Measurements from ENCODE around the gene CDK5R1.
A peak's percentile ranks its signal among the peaks of the same experiment; 100 is the strongest.
"Not testable (repeated sequence)": the region's sequence is repeated elsewhere in the genome, so short reads cannot be mapped to it uniquely, and the experiment has no call there.

Gene CDK5R1

DNA sequence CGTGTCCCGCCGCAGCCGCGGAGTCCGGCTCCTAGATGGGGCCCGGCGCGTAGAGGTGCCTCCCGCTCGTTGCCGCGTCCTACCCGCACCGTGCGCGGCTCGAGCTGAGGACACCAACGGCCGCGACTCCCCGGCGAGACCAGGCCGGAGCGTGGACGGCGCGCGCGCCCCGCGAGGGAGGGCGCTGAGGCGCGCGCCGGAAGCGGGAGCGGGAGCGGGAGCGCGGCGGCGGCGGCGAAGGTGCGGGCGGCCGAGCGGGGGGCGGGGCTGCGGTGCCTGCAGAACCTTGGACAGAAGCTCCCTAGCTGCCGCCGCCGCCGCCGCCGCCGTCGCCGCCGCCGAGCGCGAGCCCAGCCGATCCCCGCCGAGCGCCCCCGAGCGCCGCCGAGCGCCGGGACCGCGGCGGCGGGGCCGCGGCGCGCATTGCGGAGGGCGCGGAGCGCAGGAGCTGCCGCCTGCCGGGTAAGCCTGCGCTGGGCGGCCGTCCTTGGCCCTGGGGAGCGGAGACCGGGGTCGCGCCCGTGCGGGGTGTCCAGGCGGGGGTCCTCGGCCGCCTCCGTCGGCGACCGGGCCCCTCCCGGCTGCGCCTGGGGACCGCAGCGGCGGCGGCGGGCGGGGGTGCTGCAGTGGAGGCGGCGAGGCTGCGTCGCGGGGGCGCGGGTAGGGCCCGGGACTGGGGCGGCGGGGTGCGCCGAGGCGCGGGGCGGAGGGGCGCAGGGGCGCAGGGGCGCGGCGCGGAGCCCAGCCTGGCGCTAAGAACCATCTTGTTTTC lies at the start of gene CDK5R1:
TSS of gene CDK5R1 (plus strand) at position 293 of the 772 bp plus-strand sequence. CDS start 628 bp downstream, outside the sequence.
- DNase-seq, result no peak

DNA sequence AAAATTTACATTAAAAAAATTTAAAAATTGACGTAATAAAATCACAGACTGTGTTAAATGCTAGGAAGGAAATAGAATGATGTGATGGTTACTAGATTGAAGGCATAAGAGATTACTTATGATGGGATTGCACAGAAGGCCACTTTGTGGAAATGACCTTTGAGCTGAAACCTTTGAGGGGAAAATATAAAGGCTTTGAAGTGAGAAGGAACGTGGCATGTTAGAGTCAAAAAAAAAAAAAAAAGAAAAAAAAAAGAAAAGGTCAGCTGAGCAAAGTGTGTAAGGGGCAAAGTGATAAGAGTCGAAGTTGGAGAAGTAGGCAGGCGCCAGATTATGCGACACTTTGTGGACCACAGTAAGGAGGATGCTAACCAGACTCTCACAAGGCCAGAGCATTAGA lies 46.1 kb upstream of the CDK5R1 start:
- DNase-seq, result no peak

- DNase-seq, result no peak
Observed at GRCh38 chr17:32441886-32442285, 44.9 kb upstream of the CDK5R1 start.

GRCh38 chr17:32443827-32444300 lies 42.9 kb upstream of the CDK5R1 start:
- DNase-seq, result no peak

DNA sequence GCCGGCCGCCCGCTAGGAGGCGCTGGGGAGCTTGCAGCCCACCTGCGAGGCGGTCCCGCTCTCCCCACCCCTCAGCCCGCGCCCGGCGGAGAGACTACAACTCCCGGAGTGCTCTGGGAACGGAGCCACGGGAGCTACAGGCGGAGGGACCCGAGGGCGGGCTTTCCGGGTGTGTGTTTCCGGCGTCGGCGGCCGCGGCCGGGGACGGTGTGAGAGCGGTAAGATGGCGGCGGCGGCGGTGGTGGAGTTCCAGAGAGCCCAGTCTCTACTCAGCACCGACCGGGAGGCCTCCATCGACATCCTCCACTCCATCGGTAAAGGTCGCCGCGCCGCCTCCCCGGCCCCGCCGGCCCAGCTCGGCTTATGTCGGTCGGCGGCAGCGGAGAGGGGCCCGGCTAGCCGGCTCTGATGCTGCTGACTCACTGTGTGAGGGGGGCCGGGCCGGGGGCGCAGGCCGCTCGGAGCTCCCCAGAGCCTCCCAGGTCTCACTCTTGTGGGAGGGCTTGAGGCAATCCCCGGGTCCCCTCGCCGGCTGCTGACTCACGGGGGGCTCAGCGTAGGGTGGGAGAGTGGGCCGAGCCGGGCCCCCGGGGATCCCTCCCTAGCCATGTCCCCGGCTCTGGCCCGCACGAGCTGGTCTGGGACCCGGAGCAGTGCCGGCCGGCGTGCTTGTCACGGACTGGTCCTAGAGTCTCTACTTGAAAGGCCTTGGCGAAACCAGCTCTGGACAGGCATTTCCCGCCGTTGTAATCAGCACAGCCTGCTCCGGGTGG lies 42.3 kb upstream of the CDK5R1 start, which contains the start of gene PSMD11:
TSS of gene PSMD11 (plus strand) at position 210 of the 773 bp plus-strand sequence. CDS start at position 224, 14 bp downstream.
- DNase-seq, result peak; percentile 62

DNA sequence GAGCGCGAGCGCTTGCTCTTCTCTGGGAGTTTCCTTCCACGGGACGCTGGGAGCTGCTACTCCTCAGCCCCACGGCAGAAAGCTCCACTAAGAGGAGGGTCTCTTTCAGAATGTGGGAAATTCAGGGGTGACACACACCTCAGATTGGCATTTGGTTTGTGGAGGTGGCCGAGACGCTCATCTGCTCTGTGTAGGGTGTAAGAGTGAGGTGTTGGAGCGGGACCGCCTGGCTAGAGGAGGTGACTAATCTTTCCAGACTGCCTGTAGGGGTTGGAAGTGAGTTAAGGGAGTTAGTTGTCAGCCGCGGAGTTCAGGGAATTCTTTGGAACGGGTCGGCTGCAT lies 41.7 kb upstream of the CDK5R1 start:
- no peak for DNase-seq

DNA sequence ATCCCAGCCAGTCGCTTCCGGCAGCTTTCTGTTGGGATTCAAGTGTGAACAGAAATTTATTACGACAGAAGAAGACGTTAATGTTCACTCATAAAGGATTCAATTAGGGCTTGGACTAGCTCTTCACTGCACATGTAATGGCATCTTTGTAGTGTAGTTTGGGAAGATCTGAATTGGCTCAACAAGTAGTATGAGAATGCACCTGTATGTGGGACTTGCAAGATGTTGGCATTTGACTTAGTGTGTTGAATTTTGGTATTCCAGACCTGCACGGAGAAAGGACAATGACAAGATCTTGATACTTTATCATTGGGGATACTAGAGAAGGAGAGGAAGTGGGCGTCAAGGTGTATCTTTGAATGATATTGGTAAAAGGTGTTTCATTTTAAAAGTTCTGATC lies 41.3 kb upstream of the CDK5R1 start:
- no peak for DNase-seq

DNA sequence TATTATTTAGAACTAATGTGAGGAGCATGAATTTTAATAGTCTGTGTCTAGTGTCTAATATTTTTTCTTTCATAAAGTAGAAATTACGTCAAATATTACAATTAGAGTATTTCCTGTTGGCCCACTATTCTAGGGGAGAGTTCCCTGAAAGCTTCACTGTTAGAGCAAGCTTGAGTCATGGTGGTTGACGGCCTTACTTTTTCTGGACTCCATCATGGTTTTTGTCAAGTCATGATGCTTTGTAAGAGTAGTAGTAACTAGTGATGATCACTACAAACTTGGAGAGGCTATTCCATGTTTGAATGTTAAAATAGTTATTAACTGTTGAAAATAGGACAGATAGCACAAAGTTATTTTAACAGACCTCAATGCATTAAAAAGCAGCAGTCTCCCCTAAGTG lies 40.8 kb upstream of the CDK5R1 start:
- DNase-seq, result no peak

DNA sequence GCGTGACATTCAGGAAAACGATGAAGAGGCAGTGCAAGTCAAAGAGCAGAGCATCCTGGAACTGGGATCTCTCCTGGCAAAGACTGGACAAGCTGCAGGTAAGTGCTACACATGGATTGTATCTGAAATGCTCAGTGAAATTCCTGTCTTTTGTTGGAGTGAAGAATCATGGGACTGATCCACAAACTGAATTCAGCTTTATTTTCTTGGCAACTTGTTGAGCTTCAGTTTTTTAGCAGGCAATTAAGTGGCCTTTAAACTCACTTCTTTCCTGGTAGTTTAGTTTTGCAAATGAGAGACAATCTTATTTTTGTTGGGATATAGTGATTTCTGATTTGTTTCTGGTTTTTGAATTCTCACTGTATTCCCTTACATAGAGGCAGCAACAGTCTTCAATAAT lies 39.8 kb upstream of the CDK5R1 start:
- DNase-seq, result no peak

DNA sequence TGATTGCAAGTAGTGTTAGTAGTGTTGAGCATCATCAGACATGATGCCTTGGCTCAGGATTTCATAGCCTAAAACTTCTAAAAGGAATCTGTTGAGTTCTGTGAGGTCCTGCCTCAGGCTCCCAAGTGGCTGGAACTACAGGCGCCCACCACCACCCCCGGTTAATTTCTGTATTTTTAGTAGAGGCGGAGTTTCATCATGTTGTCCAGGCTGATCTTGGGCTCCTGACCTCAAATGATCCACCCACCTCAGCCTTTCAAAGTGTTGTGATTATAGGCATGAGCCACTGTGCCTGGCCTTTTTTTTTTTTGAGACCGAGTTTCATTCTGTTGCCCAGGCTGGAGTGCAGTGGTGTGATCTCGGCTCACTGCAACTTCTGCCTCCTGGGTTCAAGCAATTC lies 36.8 kb upstream of the CDK5R1 start:
- DNase-seq, result no peak

GRCh38 chr17:32450379-32450778 lies 36.4 kb upstream of the CDK5R1 start:
- not testable (repeated sequence) for DNase-seq

GRCh38 chr17:32451879-32452278 lies 34.9 kb upstream of the CDK5R1 start:
- DNase-seq, result no peak

GRCh38 chr17:32452281-32452680 lies 34.5 kb upstream of the CDK5R1 start:
- DNase-seq, result no peak

- DNase-seq, result no peak
Observed at GRCh38 chr17:32453370-32453769, 33.4 kb upstream of the CDK5R1 start.

GRCh38 chr17:32458371-32458770 lies 28.4 kb upstream of the CDK5R1 start:
- DNase-seq, result no peak

DNA sequence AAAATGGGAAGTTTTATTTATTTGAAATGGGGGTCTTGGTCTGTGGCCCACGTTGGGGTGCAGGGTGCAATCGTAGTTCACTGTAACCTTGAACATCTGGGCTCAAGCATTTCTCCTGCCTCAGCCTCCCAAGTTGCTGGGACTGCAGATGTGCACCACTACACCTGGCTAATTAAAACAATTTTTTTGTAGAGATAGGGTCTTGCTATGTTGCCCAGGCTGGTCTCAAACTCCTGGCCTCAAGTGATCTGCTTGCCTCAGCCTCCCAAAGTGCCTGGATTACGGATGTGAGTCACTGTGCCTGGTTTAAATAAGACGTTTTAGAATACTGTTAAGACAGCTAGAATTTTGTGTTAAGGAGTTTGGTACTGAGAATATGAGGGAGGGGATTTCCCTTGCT lies 26.7 kb upstream of the CDK5R1 start:
- no peak for DNase-seq

GRCh38 chr17:32461498-32461852 lies 25.3 kb upstream of the CDK5R1 start:
- DNase-seq, result no peak

DNA sequence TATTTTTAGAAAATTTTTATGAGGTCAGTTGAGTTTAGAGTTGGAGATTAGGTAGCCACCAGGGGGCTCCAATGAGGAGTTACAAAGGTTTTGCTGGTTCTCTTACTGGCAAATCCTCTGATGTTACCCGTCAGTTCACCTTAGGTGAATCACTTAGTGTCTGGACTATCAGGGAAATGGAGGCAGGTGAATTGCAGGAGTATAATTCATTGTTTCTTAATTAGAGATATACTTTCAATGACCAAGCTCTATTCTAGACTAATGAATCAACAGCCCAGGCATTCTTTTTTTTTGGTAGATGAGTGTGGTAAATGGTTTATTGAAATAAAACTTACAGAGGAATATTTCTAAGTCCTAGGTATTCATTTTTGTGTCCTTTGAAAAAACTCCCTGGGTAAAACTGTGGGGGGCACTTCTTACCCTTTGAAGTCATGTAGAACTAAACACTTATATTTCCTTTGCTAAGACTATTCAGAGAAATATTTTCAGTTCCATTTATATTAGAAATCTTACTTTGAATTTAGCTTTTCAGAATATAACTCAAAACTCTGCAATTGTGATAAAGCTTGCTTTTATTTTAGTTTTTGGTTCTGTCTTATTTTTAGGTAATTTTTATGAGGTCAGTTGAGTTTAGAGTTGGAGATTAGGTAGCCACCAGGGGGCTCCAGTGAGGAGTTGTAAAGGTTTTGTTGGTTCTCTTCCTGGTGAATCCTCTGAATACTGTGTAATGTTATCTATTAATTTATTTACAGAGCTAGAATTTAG lies 24.8 kb upstream of the CDK5R1 start:
- DNase-seq, result no peak

DNA sequence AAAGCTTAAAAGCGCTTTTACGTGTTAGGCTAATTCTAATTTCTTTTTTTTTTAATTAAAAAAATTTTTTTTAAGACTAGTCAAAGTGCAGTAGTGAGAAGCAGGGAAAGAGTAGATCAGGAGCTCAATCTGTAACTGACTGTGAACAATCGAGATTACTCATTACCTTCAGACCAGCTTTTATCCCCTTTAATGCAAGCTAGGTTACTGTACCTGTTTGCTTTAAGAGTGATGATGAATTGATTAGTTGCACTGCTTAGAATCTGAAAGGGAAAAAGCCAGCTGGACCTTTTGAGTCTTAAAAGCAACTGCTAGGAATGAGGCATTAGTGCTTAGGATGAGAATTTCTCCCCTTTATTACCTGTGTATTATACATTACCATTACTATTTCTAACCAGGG lies 23.5 kb upstream of the CDK5R1 start:
- no peak for DNase-seq

DNA sequence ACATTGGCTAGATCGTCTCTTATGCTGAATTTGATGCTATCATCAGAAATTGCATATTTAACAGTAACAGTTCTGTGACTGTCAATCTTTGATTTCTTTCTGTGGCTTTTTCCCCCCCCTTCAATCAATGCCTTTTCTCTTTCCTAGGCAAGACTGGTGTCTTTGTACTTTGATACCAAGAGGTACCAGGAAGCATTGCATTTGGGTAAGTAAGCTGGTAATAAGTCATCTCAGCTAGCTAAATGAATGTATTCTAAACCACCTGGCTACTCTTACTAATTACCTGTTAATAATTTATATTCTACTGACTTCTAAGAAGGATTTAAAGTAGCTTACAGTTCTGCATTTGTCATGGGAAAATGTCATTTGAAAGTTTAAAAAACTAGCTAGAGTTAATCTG lies 22.4 kb upstream of the CDK5R1 start:
- no peak for DNase-seq

DNA sequence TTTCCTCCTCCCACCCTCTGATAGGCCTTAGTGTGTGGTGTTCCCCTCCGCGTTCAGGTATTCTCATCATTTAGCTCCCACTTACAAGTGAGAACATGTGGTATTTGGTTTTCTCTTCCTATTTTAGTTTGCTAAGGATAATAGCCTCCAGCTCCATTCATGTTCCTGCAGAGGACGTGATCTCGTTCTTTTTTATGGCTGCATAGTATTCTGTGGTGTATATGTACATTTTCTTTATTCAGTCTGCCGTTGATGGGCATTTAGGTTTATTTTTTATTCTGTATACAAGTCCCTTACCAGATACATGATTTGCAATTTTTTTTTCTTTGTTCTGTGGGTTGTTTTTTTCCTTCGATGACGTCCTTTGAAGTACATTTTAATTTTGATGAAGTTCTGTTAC lies 18.8 kb upstream of the CDK5R1 start:
- DNase-seq, result no peak

- DNase-seq, result no peak
Observed at GRCh38 chr17:32470405-32471167, 16.2 kb upstream of the CDK5R1 start.

- no peak for DNase-seq
Observed at GRCh38 chr17:32471652-32472051, 15.1 kb upstream of the CDK5R1 start.

Data from NCI-H187 treated with DMSO at 0.1 percent for 48 hours (cell line).